Loucy (cell line): ENCODE results near the gene SLC27A5.

Experiments
- H2AFZ ChIP-seq: fragments of 200-600 bp; sonication (generic); 2 replicates; pipeline ENCODE4 v1.6.0; 2016; ENCODE audit warnings: antibody characterized with exemption, mild to moderate bottlenecking, low read length, moderate library complexity
- H3F3A ChIP-seq: fragments of 200-600 bp; 2 replicates; pipeline ENCODE4 v1.6.0; 2016; ENCODE audit warnings: antibody characterized with exemption, low read depth, mild to moderate bottlenecking
- H3K27me3 ChIP-seq: fragments of 200-600 bp; sonication (generic); 2 replicates; pipeline ENCODE4 v1.6.1; 2014; ENCODE audit warnings: low read length, mild to moderate bottlenecking; ENCODE audit not compliant: insufficient read depth, poor library complexity, severe bottlenecking
- H3K36me3 ChIP-seq: fragments of 200-600 bp; sonication (generic); 2 replicates; pipeline ENCODE4 v1.6.1; 2016; ENCODE audit warnings: low read length; ENCODE audit not compliant: insufficient read depth
- H3K4me1 ChIP-seq: fragments of 200-600 bp; sonication (generic); 2 replicates; pipeline ENCODE4 v1.5.1; 2014; ENCODE audit warnings: low read length, mild to moderate bottlenecking; ENCODE audit not compliant: insufficient read depth, poor library complexity, severe bottlenecking
- H3K4me2 ChIP-seq: fragments of 200-600 bp; sonication (generic); 2 replicates; pipeline ENCODE4 v1.6.0; 2014; ENCODE audit warnings: antibody characterized with exemption, low read length, low read depth, mild to moderate bottlenecking; ENCODE audit not compliant: poor library complexity, severe bottlenecking
- H3K4me3 ChIP-seq: fragments of 200-600 bp; sonication (generic); 2 replicates; pipeline ENCODE4 v1.5.1; 2014; ENCODE audit warnings: low read length, mild to moderate bottlenecking, mixed read lengths; ENCODE audit not compliant: poor library complexity, severe bottlenecking
- H3K79me2 ChIP-seq: fragments of 200-600 bp; sonication (generic); 2 replicates; pipeline ENCODE4 v1.6.1; 2014; ENCODE audit warnings: low read length; ENCODE audit not compliant: insufficient read depth
- H3K9ac ChIP-seq: fragments of 200-600 bp; sonication (generic); 2 replicates; pipeline ENCODE4 v1.6.0; 2014; ENCODE audit warnings: mild to moderate bottlenecking, low read depth, low read length, moderate library complexity; ENCODE audit not compliant: poor library complexity, severe bottlenecking
- H3K9me2 ChIP-seq: fragments of 200-600 bp; sonication (generic); replicated peaks from 2 replicates; pipeline ENCODE4 v1.6.1; 2016; ENCODE audit warnings: low read depth, low read length, mixed read lengths
- H3K9me3 ChIP-seq: fragments of 200-600 bp; sonication (generic); 2 replicates; pipeline ENCODE4 v1.6.1; 2014; ENCODE audit warnings: mild to moderate bottlenecking, antibody characterized with exemption, low read length, low read depth; ENCODE audit not compliant: insufficient read depth
- H4K20me1 ChIP-seq: fragments of 200-600 bp; sonication (generic); 2 replicates; pipeline ENCODE4 v1.6.0; 2014; ENCODE audit warnings: antibody characterized with exemption, low read length, mild to moderate bottlenecking; ENCODE audit not compliant: insufficient read depth, poor library complexity, severe bottlenecking
- CTCF ChIP-seq: fragments of 200-600 bp; sonication (generic); conservative IDR thresholded peaks from 2 replicates; pipeline ENCODE4 v1.5.1; 2014; ENCODE audit warnings: mild to moderate bottlenecking, antibody characterized with exemption, low read length
- EZH2phosphoT487 ChIP-seq: fragments of 200-600 bp; IDR thresholded peaks from 2 replicates; pipeline ENCODE4 v1.6.1; 2018; ENCODE audit warnings: antibody characterized with exemption, mild to moderate bottlenecking, moderate library complexity, borderline replicate concordance

SLC27A5 gene

GRCh38 chr19:58547323-58548312 lies 35.8 kb upstream of the SLC27A5 start:
- H3K36me3 ChIP-seq = peaks cover 66% of the 10 kb centered on the region
- no peaks in the 10 kb centered on the region for H3K27me3 ChIP-seq

GRCh38 chr19:58546019-58546530 lies 34.3 kb upstream of the SLC27A5 start:
- peaks cover 5% of the 10 kb centered on the region for H3F3A ChIP-seq
- no peaks in the 10 kb centered on the region for H3K9me2 ChIP-seq
- H3K4me3 ChIP-seq = peak overlapping the region; percentile 96
- TF ChIP-seq EZH2phosphoT487 (no peak), CTCF (no peak)
- peaks cover 27% of the 10 kb centered on the region for H3K4me1 ChIP-seq
- peak overlapping the region; percentile 97 for H3K4me2 ChIP-seq
- H3K27me3 ChIP-seq = no peaks in the 10 kb centered on the region
- no peak overlapping the region for H2AFZ ChIP-seq
- peaks cover 50% of the 10 kb centered on the region for H3K36me3 ChIP-seq
- H4K20me1 ChIP-seq = peaks cover 65% of the 10 kb centered on the region
- H3K9me3 ChIP-seq = no peaks in the 10 kb centered on the region
- peaks cover 66% of the 10 kb centered on the region for H3K79me2 ChIP-seq
- H3K9ac ChIP-seq = peak overlapping the region; percentile 93

More at GRCh38 chr19:58547323-58548312, 35.8 kb upstream of the SLC27A5 start:
- peak overlapping the region; percentile 93 for H3K9ac ChIP-seq
- H2AFZ ChIP-seq = no peak overlapping the region
- H3K9me3 ChIP-seq = no peaks in the 10 kb centered on the region
- peaks cover 81% of the 10 kb centered on the region for H3K79me2 ChIP-seq
- H3K4me2 ChIP-seq = peak overlapping the region; percentile 97
- peaks cover 13% of the 10 kb centered on the region for H3F3A ChIP-seq
- H3K4me3 ChIP-seq = peak overlapping the region; percentile 96
- TF ChIP-seq CTCF = no peak
- TF ChIP-seq EZH2phosphoT487 = no peak
- peaks cover 79% of the 10 kb centered on the region for H4K20me1 ChIP-seq
- H3K9me2 ChIP-seq = no peaks in the 10 kb centered on the region
- peaks cover 27% of the 10 kb centered on the region for H3K4me1 ChIP-seq

GRCh38 chr19:58545286-58546018 lies 33.7 kb upstream of the SLC27A5 start:
- Histone ChIP-seq H3K27me3 (no peaks in the 10 kb centered on the region), H3K36me3 (peaks cover 44% of the 10 kb centered on the region), H3K4me1 (peaks cover 27% of the 10 kb centered on the region), H2AFZ (no peak overlapping the region), H3K9me2 (no peaks in the 10 kb centered on the region), H3K4me3 (peak overlapping the region; percentile 96), H3F3A (peaks cover 4% of the 10 kb centered on the region), H3K79me2 (peaks cover 59% of the 10 kb centered on the region), H3K9ac (peak overlapping the region; percentile 93), H3K9me3 (no peaks in the 10 kb centered on the region), H3K4me2 (peak overlapping the region; percentile 97), H4K20me1 (peaks cover 59% of the 10 kb centered on the region)
- TF ChIP-seq EZH2phosphoT487 = no peak
- no peak for TF ChIP-seq CTCF
